ENCODE results near the gene KCTD7.
"Not testable (repeated sequence)": the region's sequence is repeated elsewhere in the genome, so short reads cannot be mapped to it uniquely, and the experiment has no call there.

The KCTD7 gene

DNA sequence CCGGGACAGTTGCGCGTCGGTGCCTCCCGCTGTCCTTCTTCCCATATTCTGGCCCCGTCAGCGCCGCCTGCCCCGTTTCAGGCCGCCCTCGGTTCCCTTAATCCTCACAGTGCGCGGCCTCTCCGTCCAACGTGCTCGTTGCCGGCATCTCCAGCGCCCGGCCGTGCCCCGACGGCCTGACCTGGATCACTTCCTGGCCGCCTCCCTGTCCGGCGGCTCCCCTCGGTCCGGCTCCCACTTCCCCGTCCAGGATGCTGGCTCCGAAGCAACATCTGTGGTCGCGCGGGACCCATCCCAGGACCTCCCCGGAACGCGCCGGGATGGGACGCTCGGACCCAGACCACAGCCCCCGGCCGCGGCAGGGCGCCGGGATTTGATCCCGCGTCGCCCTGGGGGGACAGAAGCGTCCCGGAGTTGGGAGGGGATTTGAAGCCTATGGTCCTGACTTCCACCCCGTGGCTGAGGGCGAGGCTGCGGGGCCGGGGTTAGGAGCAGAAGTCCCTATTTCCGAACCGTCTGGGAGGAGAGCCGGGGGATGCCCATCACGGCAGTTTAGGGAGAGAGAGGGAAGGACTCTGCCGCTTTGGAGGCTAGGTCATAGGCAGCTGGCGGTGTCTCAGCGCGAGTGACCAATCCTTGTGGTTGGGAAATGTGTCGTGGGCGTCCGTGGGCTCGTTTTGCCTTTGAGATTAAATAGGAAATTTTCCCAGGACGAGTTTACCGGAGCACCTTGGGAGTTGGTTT, 53.8 kb downstream of the KCTD7 start:
- peak; percentile 88 for DNase-seq

DNA sequence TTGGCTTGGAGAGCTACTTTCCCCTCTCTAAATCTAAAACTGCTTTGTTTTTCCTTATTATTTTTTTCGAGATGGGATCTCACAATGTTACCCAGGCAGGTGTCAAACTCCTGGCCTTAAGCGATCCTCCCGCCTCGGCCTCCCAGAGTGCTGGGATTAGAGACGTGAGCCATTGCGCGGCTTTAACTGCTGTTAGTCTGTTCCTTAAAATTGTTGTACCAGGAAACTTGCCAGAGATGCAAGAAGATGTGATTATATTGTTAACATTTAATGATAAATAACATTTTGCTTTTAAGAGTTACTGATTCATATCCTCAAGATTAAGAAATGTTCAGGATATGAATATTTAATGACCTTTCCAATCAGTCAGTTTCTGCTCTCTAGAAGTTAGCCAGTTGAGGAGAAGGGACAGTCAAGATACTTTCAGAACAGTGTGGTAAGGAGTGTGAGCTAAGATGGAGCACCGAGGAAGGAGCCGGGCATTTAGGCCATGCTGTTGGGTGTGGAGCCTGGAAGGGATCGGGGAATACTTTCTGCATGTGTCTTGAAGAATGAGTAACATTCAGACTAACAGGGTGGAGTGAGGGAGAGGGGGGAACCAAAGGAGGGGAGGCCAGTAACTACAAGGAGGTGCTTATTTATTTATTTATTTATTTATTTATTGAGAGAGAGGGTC, 54.6 kb downstream of the KCTD7 start:
- DNase-seq: peak; percentile 8

DNA sequence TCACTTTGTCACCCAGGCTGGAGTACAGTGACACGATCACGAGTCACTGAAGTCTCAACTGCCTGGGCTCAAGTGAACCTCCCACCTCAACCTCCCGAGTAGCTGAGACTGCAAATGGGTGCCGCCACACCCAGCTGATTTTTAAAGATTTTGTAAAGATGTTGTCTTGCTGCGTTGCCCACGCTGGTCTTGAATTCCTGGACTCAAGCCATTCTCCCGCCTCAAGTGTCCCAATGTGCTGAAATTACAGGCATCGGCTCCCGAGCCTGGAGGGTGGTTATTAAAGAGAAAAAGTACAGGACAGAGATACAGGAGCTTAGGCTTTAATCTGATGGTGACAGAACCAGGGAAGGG, 55.1 kb downstream of the KCTD7 start:
- DNase-seq: no peak

DNA sequence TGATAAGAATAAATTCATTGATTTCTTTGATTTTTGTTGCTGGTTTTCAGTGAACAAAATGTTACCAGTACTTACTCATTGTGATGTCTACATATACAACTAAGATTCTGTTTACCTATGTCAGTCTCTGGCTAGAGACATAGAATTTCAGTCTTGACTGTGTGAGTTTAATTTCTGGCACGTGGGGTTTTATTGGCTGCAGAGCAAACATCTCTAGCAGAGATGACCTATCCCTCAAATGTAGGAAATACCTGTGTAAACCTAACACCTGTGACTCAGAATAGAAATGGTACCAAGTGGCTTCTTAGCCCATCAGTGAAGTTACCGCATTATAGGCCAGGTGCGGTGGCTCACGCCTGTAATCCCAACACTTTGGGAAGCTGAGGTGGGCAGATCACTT, 57.0 kb downstream of the KCTD7 start:
- DNase-seq: not testable (repeated sequence)

DNA sequence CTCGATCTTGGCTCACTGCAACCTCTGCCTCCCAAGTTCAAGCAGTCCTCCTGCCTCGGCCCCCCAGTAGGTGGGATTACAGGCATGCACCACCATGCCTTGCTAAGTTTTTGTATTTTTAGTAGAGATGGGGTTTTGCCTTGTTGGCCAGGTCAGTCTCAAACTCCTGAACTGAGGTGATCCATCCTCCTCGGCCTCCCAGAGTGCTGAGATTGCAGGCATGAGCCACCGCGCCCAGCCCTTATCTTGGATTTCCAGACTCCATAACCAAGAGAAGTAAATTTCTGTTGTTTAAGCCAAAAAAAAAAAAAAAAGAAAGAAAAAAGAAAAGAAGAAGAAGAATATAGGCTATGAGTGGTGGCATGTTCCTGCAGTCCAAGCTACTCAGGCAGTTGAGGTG, 58.5 kb downstream of the KCTD7 start:
- DNase-seq: no peak

DNA sequence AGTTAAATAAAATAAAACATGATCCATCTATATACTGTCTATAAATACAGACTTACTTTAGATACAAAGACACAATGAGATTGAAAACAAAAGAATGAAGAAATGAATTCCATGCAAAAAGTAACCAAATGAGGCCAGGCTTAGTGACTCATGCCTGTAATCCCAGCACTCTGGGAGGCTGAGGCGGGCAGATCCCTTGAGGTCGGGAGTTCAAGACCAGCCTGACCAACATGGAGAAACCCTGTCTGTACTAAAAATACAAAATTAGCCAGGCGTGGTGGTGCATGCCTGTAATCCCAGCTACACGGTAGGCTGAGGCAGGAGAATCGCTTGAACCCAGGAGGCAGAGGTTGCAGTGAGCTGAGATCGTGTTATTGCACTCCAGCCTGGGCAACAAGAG, 59.0 kb downstream of the KCTD7 start:
- not testable (repeated sequence) for DNase-seq

DNA sequence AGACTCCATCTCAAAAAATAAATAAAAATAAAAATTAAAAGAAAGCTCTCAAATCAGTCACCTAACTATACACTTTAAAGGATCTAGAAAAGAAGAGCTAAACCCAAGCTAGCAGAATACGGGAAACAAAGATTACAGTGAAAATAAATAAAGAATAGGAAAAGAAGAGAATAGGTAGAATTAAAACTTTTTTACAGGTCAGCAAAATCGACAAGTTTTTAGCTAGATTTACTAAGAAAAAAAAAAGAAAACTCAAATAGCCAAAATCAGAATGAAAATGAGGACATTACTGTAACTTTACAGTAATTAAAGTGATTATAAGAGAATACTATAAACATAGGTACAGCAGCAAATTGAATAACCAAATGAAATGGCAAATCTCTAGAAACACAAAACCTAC, 60.4 kb downstream of the KCTD7 start:
- no peak for DNase-seq

DNA sequence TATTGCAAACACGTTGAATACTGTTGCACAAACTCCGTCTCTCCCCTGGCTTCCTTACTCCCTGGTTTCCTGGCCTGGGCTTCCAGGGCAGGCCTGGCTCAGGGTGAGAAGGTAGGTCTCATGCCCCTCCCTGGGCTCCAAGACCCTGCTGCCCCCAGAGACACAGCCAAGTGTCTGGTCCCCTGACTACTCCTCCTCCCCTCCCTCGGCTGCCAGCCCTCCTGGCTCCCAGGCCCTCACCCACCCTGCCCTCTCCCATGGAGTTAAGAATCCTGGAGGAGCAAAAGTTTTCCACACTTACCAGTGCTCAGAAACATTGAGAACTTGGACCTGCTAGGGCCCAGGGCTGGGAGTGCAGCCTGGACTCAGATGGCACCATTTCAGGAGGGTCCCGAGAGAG, 64.7 kb downstream of the KCTD7 start:
- no peak for DNase-seq
